Breast epithelium (tissue), 4 donors: ENCODE results near the gene NFE2L1. TPM values are rescaled to one million over a fixed set of nuclear protein-coding genes. Genes with fewer than 3 reads are reported as not detected.

Source experiments
- DNase-seq, 2 donors: peaks; one replicate each; pipeline ENCODE4 v3.0.0-alpha.2; 2019; ENCODE audit warnings: low spot score in 2 of 2
- H3K27ac ChIP-seq, 2 donors: fragments of 200-600 bp; sonication (generic) in 1 of 2; one replicate each; pipeline ENCODE4 v1.5.1; 2016 to 2019; ENCODE audit warnings: mild to moderate bottlenecking in 1 of 2
- H3K27me3 ChIP-seq, 2 donors: fragments of 200-600 bp; sonication (generic) in 1 of 2; one replicate each; pipeline versions ENCODE4 v1.5.1 to v1.6.0; 2017 to 2019; ENCODE audit warnings: control low read depth in 1 of 2, mild to moderate bottlenecking in 1 of 2
- H3K36me3 ChIP-seq: fragments of 200-600 bp; one replicate; pipeline ENCODE4 v1.5.1; 2019
- H3K4me1 ChIP-seq, 2 donors: fragments of 200-600 bp; sonication (generic); one replicate each; pipeline ENCODE4 v1.5.1; 2016 to 2019; ENCODE audit warnings: control low read depth in 1 of 2
- H3K4me3 ChIP-seq, 3 donors: fragments of 200-600 bp; sonication (generic); 1 replicate in 2 of 3; 2 replicates in 1 of 3; pipeline ENCODE4 v1.5.1; 2016 to 2019; ENCODE audit warnings: mild to moderate bottlenecking in 3 of 3, moderate library complexity in 2 of 3
- H3K9me3 ChIP-seq, 2 donors: fragments of 200-600 bp; sonication (generic) in 1 of 2; one replicate each; pipeline ENCODE4 v1.5.1; 2016 to 2019; ENCODE audit warnings: control low read depth in 1 of 2
- CTCF ChIP-seq, 3 donors: fragments of 450-650 bp; IDR thresholded peaks; one replicate each; pipeline ENCODE4 v1.5.1; 2016 to 2017; ENCODE audit warnings: antibody characterized with exemption in 3 of 3, mild to moderate bottlenecking in 3 of 3, moderate library complexity in 3 of 3
- POLR2A ChIP-seq: fragments of 450-650 bp; IDR thresholded peaks from one replicate; pipeline ENCODE4 v1.6.1; 2016; ENCODE audit warnings: antibody characterized with exemption, mild to moderate bottlenecking, moderate library complexity
- POLR2AphosphoS5 ChIP-seq, 3 donors: sonication (generic); formaldehyde crosslinking; IDR thresholded peaks; one replicate each; pipeline ENCODE4 v1.6.1; 2017; ENCODE audit warnings: antibody characterized with exemption in 3 of 3
- intact Hi-C: fragments of 100-400 bp; cut with DNase I; formaldehyde crosslinking; loops from one replicate; pipeline ENCODE4 v1.15.1; 2023; ENCODE audit warnings: low total_unique reads
- total RNA-seq, 3 donors: library from RNA; depleted of rRNA; stranded (reverse); fragments of >200 nt; gene quantifications; one replicate each; pipeline ENCODE4 v1.1.0, GENCODE V29; 2016

Gene NFE2L1
- total RNA-seq, 3 donors from 2014 or later = 96.4 to 278 (median 106) TPM

- Histone ChIP-seq H3K4me1 (no peaks in the 10 kb centered on the region), H3K9me3 (no peaks in the 10 kb centered on the region), H3K4me3 (no peak overlapping the region), H3K27me3 (no peaks in the 10 kb centered on the region), H3K36me3 (no peaks in the 10 kb centered on the region), H3K27ac (peak overlapping the region; percentile 84 to 92)
- DNase-seq = no peak
- intact Hi-C loops = no loop called here
- TF ChIP-seq CTCF (IDR thresholded peaks at IDR 0.05) = no peak
- TF ChIP-seq POLR2A = no peak
- no peak for TF ChIP-seq POLR2AphosphoS5 (IDR thresholded peaks at IDR 0.05)
Observed at GRCh38 chr17:48002916-48003416, 45.2 kb upstream of the NFE2L1 start.

GRCh38 chr17:48003417-48004151, 44.6 kb upstream of the NFE2L1 start:
- no peak overlapping the region for H3K4me3 ChIP-seq
- H3K27ac ChIP-seq = peak overlapping the region in 1 of 2 donors; percentile 92
- no peaks in the 10 kb centered on the region for H3K27me3 ChIP-seq
- no peaks in the 10 kb centered on the region for H3K4me1 ChIP-seq
- TF ChIP-seq POLR2A (no peak), POLR2AphosphoS5 (IDR thresholded peaks at IDR 0.05) (no peak), CTCF (IDR thresholded peaks at IDR 0.05) (no peak)
- DNase-seq = no peak
- no peaks in the 10 kb centered on the region for H3K9me3 ChIP-seq
- intact Hi-C loops = no loop called here
- H3K36me3 ChIP-seq = no peaks in the 10 kb centered on the region

GRCh38 chr17:48004983-48005382, 43.2 kb upstream of the NFE2L1 start:
- TF ChIP-seq POLR2AphosphoS5 (IDR thresholded peaks at IDR 0.05) = no peak
- Histone ChIP-seq H3K27me3 (no peaks in the 10 kb centered on the region), H3K9me3 (no peaks in the 10 kb centered on the region), H3K4me1 (no peaks in the 10 kb centered on the region), H3K36me3 (no peaks in the 10 kb centered on the region), H3K27ac (no peak overlapping the region), H3K4me3 (no peak overlapping the region)
- intact Hi-C loops = no loop called here
- no peak for DNase-seq

GRCh38 chr17:48006936-48007709, 41.0 kb upstream of the NFE2L1 start:
- H3K27ac ChIP-seq = no peak overlapping the region
- no peaks in the 10 kb centered on the region for H3K9me3 ChIP-seq
- H3K36me3 ChIP-seq = no peaks in the 10 kb centered on the region
- no peaks in the 10 kb centered on the region for H3K27me3 ChIP-seq
- intact Hi-C loops = no loop called here
- no peak for DNase-seq
- no peak overlapping the region for H3K4me3 ChIP-seq
- TF ChIP-seq POLR2AphosphoS5 (IDR thresholded peaks at IDR 0.05) (no peak), CTCF (IDR thresholded peaks at IDR 0.05) (no peak)
- peaks cover 0 to 7% of the 10 kb centered on the region in 2 donors for H3K4me1 ChIP-seq

- Histone ChIP-seq H3K27ac (no peak overlapping the region), H3K27me3 (no peaks in the 10 kb centered on the region), H3K9me3 (no peaks in the 10 kb centered on the region), H3K4me3 (no peak overlapping the region), H3K36me3 (no peaks in the 10 kb centered on the region), H3K4me1 (peaks cover 0 to 10% of the 10 kb centered on the region in 2 donors)
- TF ChIP-seq POLR2AphosphoS5 (IDR thresholded peaks at IDR 0.05) (no peak), POLR2A (no peak), CTCF (IDR thresholded peaks at IDR 0.05) (no peak)
- DNase-seq = no peak
- intact Hi-C loops = no loop called here
Observed at GRCh38 chr17:48010193-48010592, 38.0 kb upstream of the NFE2L1 start.
